ENCODE measurements around the gene TTLL5. TPM values are rescaled to one million over a fixed set of nuclear protein-coding genes. Genes with fewer than 3 reads are reported as not detected.

The TTLL5 gene
- total and polyA plus RNA-seq, 9 of the 15 experiments (the other 6 are each of a cell fraction or from before 2014, with no cell fraction given): 4.1 to 18.9 (median 12.6) TPM

DNA sequence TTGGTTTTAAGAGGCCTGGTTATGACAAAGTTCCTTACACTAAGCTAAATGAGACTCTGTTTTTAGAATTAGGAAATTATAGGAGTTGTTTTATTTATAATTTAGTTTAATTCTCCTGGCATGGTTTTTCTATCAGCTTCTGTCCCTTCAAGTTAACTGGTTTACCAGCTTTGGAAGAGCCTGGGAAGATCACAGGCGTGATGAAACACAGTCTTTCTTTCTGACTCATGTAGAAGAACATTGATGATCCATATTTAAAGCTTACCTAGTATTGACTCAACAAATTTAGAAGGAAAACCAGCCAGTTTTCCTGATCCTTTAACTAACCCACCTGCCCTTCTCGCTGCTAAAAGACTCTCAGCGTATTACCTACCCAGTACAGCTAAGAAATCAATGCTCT lies 165.6 kb downstream of the TTLL5 start (continued):
- TF ChIP-seq, protein P1, sequence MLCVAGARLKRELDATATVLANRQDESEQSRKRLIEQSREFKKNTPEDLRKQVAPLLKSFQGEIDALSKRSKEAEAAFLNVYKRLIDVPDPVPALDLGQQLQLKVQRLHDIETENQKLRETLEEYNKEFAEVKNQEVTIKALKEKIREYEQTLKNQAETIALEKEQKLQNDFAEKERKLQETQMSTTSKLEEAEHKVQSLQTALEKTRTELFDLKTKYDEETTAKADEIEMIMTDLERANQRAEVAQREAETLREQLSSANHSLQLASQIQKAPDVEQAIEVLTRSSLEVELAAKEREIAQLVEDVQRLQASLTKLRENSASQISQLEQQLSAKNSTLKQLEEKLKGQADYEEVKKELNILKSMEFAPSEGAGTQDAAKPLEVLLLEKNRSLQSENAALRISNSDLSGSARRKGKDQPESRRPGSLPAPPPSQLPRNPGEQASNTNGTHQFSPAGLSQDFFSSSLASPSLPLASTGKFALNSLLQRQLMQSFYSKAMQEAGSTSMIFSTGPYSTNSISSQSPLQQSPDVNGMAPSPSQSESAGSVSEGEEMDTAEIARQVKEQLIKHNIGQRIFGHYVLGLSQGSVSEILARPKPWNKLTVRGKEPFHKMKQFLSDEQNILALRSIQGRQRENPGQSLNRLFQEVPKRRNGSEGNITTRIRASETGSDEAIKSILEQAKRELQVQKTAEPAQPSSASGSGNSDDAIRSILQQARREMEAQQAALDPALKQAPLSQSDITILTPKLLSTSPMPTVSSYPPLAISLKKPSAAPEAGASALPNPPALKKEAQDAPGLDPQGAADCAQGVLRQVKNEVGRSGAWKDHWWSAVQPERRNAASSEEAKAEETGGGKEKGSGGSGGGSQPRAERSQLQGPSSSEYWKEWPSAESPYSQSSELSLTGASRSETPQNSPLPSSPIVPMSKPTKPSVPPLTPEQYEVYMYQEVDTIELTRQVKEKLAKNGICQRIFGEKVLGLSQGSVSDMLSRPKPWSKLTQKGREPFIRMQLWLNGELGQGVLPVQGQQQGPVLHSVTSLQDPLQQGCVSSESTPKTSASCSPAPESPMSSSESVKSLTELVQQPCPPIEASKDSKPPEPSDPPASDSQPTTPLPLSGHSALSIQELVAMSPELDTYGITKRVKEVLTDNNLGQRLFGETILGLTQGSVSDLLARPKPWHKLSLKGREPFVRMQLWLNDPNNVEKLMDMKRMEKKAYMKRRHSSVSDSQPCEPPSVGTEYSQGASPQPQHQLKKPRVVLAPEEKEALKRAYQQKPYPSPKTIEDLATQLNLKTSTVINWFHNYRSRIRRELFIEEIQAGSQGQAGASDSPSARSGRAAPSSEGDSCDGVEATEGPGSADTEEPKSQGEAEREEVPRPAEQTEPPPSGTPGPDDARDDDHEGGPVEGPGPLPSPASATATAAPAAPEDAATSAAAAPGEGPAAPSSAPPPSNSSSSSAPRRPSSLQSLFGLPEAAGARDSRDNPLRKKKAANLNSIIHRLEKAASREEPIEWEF (CRISPR knock-in tag; IDR thresholded peaks at IDR 0.05): no peak
- TF ChIP-seq BRF2 (IDR thresholded peaks at IDR 0.05; ENCODE audit: borderline replicate concordance, insufficient read depth, insufficient read length) (no peak), ARID1B (IDR thresholded peaks at IDR 0.05) (no peak), GATAD2A (IDR thresholded peaks at IDR 0.05) (no peak)

- POLR2A ChIA-PET: no interaction called here
These were observed 166.3 kb downstream of the TTLL5 start for GRCh38 chr14:75827331-75827730.

More at GRCh38 chr14:75827331-75827730, 166.3 kb downstream of the TTLL5 start:
- intact Hi-C loops (cut with micrococcal nuclease) (no loop called here), in situ Hi-C loops (cut with MboI) (no loop called here)
- WGBS (ENCODE audit: insufficient coverage, low coverage, missing lambda C conversion rate): 83% methylated on average over 3 of the region's 3 CpGs
- Histone ChIP-seq H3K4me3 (no peak overlapping the region), H3K27me3 (ENCODE audit: control insufficient read depth in 2 of 2, insufficient read depth in 2 of 2, low read length in 2 of 2) (no peaks in the 10 kb centered on the region), H3K4me1 (replicated peaks in 1 of 2; ENCODE audit: control insufficient read depth in 2 of 2, insufficient read depth in 2 of 2, low read length in 2 of 2) (peaks cover 4 to 15% of the 10 kb centered on the region in 2 experiments; a peak in 3 of 5 replicates), H3K9ac (ENCODE audit: insufficient read depth in 1 of 2, low read depth in 2 of 2, low read length in 2 of 2) (no peak overlapping the region), H3K79me2 (ENCODE audit: control insufficient read depth, insufficient read depth, low read length) (no peaks in the 10 kb centered on the region), H2AFZ (ENCODE audit: low read depth, low read length) (no peak overlapping the region), H3K27ac (ENCODE audit: extremely low read depth, low read depth, low read length) (no peak overlapping the region), H3K9me1 (ENCODE audit: control insufficient read depth, insufficient read depth, low read length) (no peaks in the 10 kb centered on the region), H3K9me3 (replicated peaks; ENCODE audit: control insufficient read depth, insufficient read depth, low read depth, low read length) (no peaks in the 10 kb centered on the region), H3K36me3 (ENCODE audit: control insufficient read depth, insufficient read depth, low read length) (no peaks in the 10 kb centered on the region), H4K20me1 (replicated peaks; ENCODE audit: control insufficient read depth, insufficient read depth, low read length) (no peaks in the 10 kb centered on the region), H3K4me2 (ENCODE audit: insufficient read depth, low read length) (no peak overlapping the region)
- no TSS peak for BruUV-seq (replicated peaks)
- CTCF ChIA-PET (ENCODE audit: low intra/inter-chr PET ratio): no interaction called here
- DNase-seq (ENCODE audit: extremely low read depth in 1 of 4, low spot score in 3 of 4) (no peak), FAIRE-seq (no peak), ATAC-seq (no peak)
- TF ChIP-seq ZNF717 (CRISPR knock-in tag; IDR thresholded peaks at IDR 0.05) (no peak), E2F3 (CRISPR knock-in tag; IDR thresholded peaks at IDR 0.05) (no peak), BMI1 (IDR thresholded peaks at IDR 0.05; ENCODE audit: low read length) (no peak), CBFB (CRISPR knock-in tag; IDR thresholded peaks at IDR 0.05) (no peak), MAZ (CRISPR knock-in tag; conservative IDR thresholded peaks at IDR 0.05 in 1 of 2, IDR thresholded peaks at IDR 0.05 in 1 of 2) (no peak)
